ENCODE data around the gene XRCC4.

XRCC4 gene

GRCh38 chr5:83270311-83270710 lies 193.0 kb downstream of the XRCC4 start:
- DNase-seq (ENCODE audit: low read depth, low spot score), result no peak

- no peak for DNase-seq (ENCODE audit: low read depth, low spot score)
These were observed 199.8 kb downstream of the XRCC4 start for GRCh38 chr5:83277154-83277553.

GRCh38 chr5:83277953-83278352 lies 200.6 kb downstream of the XRCC4 start:
- DNase-seq (ENCODE audit: low read depth, low spot score), result no peak

- no peak for DNase-seq (ENCODE audit: low read depth, low spot score)
These were observed 203.8 kb downstream of the XRCC4 start for GRCh38 chr5:83281176-83281575.

- no peak for DNase-seq (ENCODE audit: low read depth, low spot score)
These were observed 204.3 kb downstream of the XRCC4 start for GRCh38 chr5:83281658-83282057.

GRCh38 chr5:83283761-83284160 lies 206.4 kb downstream of the XRCC4 start:
- no peak for DNase-seq (ENCODE audit: low read depth, low spot score)

GRCh38 chr5:83285661-83286398 lies 208.5 kb downstream of the XRCC4 start:
- no peak for DNase-seq (ENCODE audit: low read depth, low spot score)

GRCh38 chr5:83294246-83294645 lies 216.9 kb downstream of the XRCC4 start:
- no peak for DNase-seq (ENCODE audit: low read depth, low spot score)

GRCh38 chr5:83299353-83299752 lies 222.0 kb downstream of the XRCC4 start:
- no peak for DNase-seq (ENCODE audit: low read depth, low spot score)

- DNase-seq (ENCODE audit: low read depth, low spot score), result no peak
These were observed 229.4 kb downstream of the XRCC4 start for GRCh38 chr5:83306572-83307241.

GRCh38 chr5:83312663-83313062 lies 235.3 kb downstream of the XRCC4 start:
- DNase-seq (ENCODE audit: low read depth, low spot score), result no peak

- no peak for DNase-seq (ENCODE audit: low read depth, low spot score)
These were observed 236.1 kb downstream of the XRCC4 start for GRCh38 chr5:83313436-83313835.

- DNase-seq (ENCODE audit: low read depth, low spot score), result no peak
These were observed 244.2 kb downstream of the XRCC4 start for GRCh38 chr5:83321483-83322055.

GRCh38 chr5:83322273-83322924 lies 245.1 kb downstream of the XRCC4 start:
- no peak for DNase-seq (ENCODE audit: low read depth, low spot score)

GRCh38 chr5:83323557-83324180 lies 246.3 kb downstream of the XRCC4 start:
- DNase-seq (ENCODE audit: low read depth, low spot score), result no peak

GRCh38 chr5:83331842-83332241 lies 254.5 kb downstream of the XRCC4 start:
- no peak for DNase-seq (ENCODE audit: low read depth, low spot score)

- no peak for DNase-seq (ENCODE audit: low read depth, low spot score)
These were observed 260.2 kb downstream of the XRCC4 start for GRCh38 chr5:83337453-83338035.

- DNase-seq (ENCODE audit: low read depth, low spot score), result no peak
These were observed 263.2 kb downstream of the XRCC4 start for GRCh38 chr5:83340511-83340918.

GRCh38 chr5:83341815-83342334 lies 264.5 kb downstream of the XRCC4 start:
- DNase-seq (ENCODE audit: low read depth, low spot score), result no peak

- no peak for DNase-seq (ENCODE audit: low read depth, low spot score)
These were observed 265.1 kb downstream of the XRCC4 start for GRCh38 chr5:83342465-83342864.

- DNase-seq (ENCODE audit: low read depth, low spot score), result no peak
These were observed 266.0 kb downstream of the XRCC4 start for GRCh38 chr5:83343299-83343698.
